ENCODE data around the gene UBR3.

The UBR3 gene

DNA sequence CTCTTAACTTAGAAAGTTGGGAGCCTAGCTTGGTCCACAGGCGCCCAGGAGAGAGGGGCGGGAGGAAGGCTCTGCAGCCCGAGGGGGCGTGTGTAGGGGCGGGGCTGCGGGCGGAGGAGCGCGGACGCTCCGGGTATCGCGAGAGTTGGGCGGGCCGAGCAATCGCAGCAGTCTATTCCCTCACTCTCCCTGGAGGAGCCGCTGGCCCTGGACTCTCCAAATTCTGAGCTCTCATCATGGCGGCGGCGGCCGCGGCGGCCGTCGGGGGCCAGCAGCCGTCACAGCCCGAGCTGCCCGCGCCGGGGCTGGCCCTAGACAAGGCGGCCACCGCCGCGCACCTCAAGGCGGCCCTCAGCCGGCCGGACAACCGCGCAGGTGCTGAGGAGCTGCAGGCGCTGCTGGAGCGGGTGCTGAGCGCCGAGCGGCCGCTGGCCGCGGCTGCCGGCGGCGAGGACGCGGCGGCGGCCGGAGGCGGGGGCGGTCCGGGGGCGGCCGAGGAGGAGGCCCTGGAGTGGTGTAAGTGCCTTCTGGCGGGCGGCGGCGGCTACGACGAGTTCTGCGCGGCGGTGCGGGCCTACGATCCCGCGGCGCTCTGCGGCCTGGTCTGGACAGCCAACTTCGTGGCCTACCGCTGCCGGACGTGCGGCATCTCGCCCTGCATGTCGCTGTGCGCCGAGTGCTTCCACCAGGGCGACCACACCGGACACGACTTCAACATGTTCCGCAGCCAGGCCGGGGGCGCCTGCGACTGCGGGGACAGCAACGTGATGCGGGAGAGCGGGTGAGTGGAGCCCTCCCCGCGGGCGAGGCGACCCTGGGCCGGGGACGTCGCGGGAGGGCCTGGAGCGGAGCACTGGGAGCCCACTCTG, at the start of gene UBR3 (continued):
- no peak for TF ChIP-seq ZNF548 (tag by site-specific recombination; IDR thresholded peaks at IDR 0.05)
- no peak for TF ChIP-seq ZNF76 (tag by site-specific recombination; IDR thresholded peaks at IDR 0.05; ENCODE audit: borderline replicate concordance, low read depth)
- peak; percentile 80 for TF ChIP-seq KLF8 (tag by site-specific recombination; IDR thresholded peaks at IDR 0.05)
- no peak for TF ChIP-seq OSR2 (tag by site-specific recombination; IDR thresholded peaks at IDR 0.05)
- peak; percentile 74 for TF ChIP-seq ZNF335 (tag by site-specific recombination; conservative IDR thresholded peaks at IDR 0.05)
- TF ChIP-seq, protein P1, sequence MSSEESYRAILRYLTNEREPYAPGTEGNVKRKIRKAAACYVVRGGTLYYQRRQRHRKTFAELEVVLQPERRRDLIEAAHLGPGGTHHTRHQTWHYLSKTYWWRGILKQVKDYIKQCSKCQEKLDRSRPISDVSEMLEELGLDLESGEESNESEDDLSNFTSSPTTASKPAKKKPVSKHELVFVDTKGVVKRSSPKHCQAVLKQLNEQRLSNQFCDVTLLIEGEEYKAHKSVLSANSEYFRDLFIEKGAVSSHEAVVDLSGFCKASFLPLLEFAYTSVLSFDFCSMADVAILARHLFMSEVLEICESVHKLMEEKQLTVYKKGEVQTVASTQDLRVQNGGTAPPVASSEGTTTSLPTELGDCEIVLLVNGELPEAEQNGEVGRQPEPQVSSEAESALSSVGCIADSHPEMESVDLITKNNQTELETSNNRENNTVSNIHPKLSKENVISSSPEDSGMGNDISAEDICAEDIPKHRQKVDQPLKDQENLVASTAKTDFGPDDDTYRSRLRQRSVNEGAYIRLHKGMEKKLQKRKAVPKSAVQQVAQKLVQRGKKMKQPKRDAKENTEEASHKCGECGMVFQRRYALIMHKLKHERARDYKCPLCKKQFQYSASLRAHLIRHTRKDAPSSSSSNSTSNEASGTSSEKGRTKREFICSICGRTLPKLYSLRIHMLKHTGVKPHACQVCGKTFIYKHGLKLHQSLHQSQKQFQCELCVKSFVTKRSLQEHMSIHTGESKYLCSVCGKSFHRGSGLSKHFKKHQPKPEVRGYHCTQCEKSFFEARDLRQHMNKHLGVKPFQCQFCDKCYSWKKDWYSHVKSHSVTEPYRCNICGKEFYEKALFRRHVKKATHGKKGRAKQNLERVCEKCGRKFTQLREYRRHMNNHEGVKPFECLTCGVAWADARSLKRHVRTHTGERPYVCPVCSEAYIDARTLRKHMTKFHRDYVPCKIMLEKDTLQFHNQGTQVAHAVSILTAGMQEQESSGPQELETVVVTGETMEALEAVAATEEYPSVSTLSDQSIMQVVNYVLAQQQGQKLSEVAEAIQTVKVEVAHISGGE (tag by site-specific recombination; conservative IDR thresholded peaks at IDR 0.05; ENCODE audit: low read depth), result no peak
- TF ChIP-seq REPIN1 (tag by site-specific recombination; IDR thresholded peaks at IDR 0.05; ENCODE audit: low read depth), result no peak
- TF ChIP-seq YY2 (tag by site-specific recombination; IDR thresholded peaks at IDR 0.05), result no peak
- TF ChIP-seq, protein P2, sequence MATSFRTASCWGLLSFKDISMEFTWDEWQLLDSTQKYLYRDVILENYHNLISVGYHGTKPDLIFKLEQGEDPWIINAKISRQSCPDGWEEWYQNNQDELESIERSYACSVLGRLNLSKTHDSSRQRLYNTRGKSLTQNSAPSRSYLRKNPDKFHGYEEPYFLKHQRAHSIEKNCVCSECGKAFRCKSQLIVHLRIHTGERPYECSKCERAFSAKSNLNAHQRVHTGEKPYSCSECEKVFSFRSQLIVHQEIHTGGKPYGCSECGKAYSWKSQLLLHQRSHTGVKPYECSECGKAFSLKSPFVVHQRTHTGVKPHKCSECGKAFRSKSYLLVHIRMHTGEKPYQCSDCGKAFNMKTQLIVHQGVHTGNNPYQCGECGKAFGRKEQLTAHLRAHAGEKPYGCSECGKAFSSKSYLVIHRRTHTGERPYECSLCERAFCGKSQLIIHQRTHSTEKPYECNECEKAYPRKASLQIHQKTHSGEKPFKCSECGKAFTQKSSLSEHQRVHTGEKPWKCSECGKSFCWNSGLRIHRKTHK (tag by site-specific recombination; IDR thresholded peaks at IDR 0.05), result no peak
- TF ChIP-seq HOXA7 (CRISPR knock-in tag; IDR thresholded peaks at IDR 0.05; ENCODE audit: borderline replicate concordance), result no peak
- peak; percentile 60 for TF ChIP-seq KLF16 (tag by site-specific recombination; IDR thresholded peaks at IDR 0.05)
- TF ChIP-seq ZNF521 (tag by site-specific recombination; IDR thresholded peaks at IDR 0.05), result no peak
- TF ChIP-seq GLI4 (tag by site-specific recombination; IDR thresholded peaks at IDR 0.05), result peak; percentile 24; the same call in 1 of the 2 replicates
- TF ChIP-seq IKZF3 (tag by site-specific recombination; IDR thresholded peaks at IDR 0.05), result peak; percentile 80
- TF ChIP-seq SP3 (tag by site-specific recombination; IDR thresholded peaks at IDR 0.05), result peak; percentile 80
- TF ChIP-seq ZNF510 (tag by site-specific recombination; IDR thresholded peaks at IDR 0.05; ENCODE audit: insufficient replicate concordance), result no peak
- TF ChIP-seq ZNF37A (tag by site-specific recombination; IDR thresholded peaks at IDR 0.05), result no peak
- TF ChIP-seq ZIC2 (tag by site-specific recombination; IDR thresholded peaks at IDR 0.05), result 0 out of 2 replicates have a peak, but pooled peaks have one; percentile 19
- TF ChIP-seq, protein P3, sequence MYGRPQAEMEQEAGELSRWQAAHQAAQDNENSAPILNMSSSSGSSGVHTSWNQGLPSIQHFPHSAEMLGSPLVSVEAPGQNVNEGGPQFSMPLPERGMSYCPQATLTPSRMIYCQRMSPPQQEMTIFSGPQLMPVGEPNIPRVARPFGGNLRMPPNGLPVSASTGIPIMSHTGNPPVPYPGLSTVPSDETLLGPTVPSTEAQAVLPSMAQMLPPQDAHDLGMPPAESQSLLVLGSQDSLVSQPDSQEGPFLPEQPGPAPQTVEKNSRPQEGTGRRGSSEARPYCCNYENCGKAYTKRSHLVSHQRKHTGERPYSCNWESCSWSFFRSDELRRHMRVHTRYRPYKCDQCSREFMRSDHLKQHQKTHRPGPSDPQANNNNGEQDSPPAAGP (tag by site-specific recombination; IDR thresholded peaks at IDR 0.05), result peak; percentile 31; the same call in 1 of the 2 replicates
- TF ChIP-seq ZSCAN16 (tag by site-specific recombination; IDR thresholded peaks at IDR 0.05), result no peak
- no peak; the same call in 1 of the 2 replicates for TF ChIP-seq ZFP37 (tag by site-specific recombination; IDR thresholded peaks at IDR 0.05)
- TF ChIP-seq, protein P4, sequence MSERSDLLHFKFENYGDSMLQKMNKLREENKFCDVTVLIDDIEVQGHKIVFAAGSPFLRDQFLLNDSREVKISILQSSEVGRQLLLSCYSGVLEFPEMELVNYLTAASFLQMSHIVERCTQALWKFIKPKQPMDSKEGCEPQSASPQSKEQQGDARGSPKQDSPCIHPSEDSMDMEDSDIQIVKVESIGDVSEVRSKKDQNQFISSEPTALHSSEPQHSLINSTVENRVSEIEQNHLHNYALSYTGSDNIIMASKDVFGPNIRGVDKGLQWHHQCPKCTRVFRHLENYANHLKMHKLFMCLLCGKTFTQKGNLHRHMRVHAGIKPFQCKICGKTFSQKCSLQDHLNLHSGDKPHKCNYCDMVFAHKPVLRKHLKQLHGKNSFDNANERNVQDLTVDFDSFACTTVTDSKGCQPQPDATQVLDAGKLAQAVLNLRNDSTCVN (tag by site-specific recombination; optimal IDR thresholded peaks at IDR 0.05), result peak; percentile 66
- TF ChIP-seq ZNF585B (tag by site-specific recombination; IDR thresholded peaks at IDR 0.05), result no peak
- TF ChIP-seq, protein P5, sequence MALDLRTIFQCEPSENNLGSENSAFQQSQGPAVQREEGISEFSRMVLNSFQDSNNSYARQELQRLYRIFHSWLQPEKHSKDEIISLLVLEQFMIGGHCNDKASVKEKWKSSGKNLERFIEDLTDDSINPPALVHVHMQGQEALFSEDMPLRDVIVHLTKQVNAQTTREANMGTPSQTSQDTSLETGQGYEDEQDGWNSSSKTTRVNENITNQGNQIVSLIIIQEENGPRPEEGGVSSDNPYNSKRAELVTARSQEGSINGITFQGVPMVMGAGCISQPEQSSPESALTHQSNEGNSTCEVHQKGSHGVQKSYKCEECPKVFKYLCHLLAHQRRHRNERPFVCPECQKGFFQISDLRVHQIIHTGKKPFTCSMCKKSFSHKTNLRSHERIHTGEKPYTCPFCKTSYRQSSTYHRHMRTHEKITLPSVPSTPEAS (tag by site-specific recombination; IDR thresholded peaks at IDR 0.05), result no peak
